Measurements from ENCODE around the gene KCNMB2. TPM values are rescaled to one million over a fixed set of nuclear protein-coding genes. Genes with fewer than 3 reads are reported as not detected.

KCNMB2 gene
- total and polyA plus RNA-seq, 3 donors from 2014 or later = 2.6 TPM; not detected in 2

GRCh38 chr3:178795349-178795748, 259.1 kb downstream of the KCNMB2 start:
- Histone ChIP-seq H3K4me3 (no peak overlapping the region), H3K9me3 (no peaks in the 10 kb centered on the region), H3K4me1 (no peaks in the 10 kb centered on the region), H3K27ac (no peak overlapping the region), H3K27me3 (no peaks in the 10 kb centered on the region), H3K36me3 (ENCODE audit: low read depth, missing control alignments) (no peaks in the 10 kb centered on the region)
- TF ChIP-seq CTCF (IDR thresholded peaks at IDR 0.05) (no peak), POLR2A (IDR thresholded peaks at IDR 0.05) (no peak)
- intact Hi-C loops (cut with DNase I; ENCODE audit: low total_unique reads) = no loop called here
- 71 to 74% methylated on average over 2 of the region's 2 CpGs for WGBS, 2 donors
- no peak for DNase-seq

- intact Hi-C loops (cut with DNase I; ENCODE audit: low total_unique reads) = no loop called here
- no peaks in the 10 kb centered on the region for H3K27me3 ChIP-seq
- no peak overlapping the region for H3K27ac ChIP-seq
- 81 to 86% methylated on average over 3 of the region's 3 CpGs for WGBS, 2 donors
- no peak for TF ChIP-seq CTCF (IDR thresholded peaks at IDR 0.05)
- TF ChIP-seq POLR2A (IDR thresholded peaks at IDR 0.05) = no peak
- H3K4me1 ChIP-seq = no peaks in the 10 kb centered on the region
- no peaks in the 10 kb centered on the region for H3K36me3 ChIP-seq (ENCODE audit: low read depth, missing control alignments)
- no peak overlapping the region for H3K4me3 ChIP-seq
- no peaks in the 10 kb centered on the region for H3K9me3 ChIP-seq
- no peak for DNase-seq
Measured at GRCh38 chr3:178802259-178802658, 266.0 kb downstream of the KCNMB2 start.

GRCh38 chr3:178802993-178803693, 266.9 kb downstream of the KCNMB2 start:
- Histone ChIP-seq H3K4me3 (no peak overlapping the region), H3K9me3 (no peaks in the 10 kb centered on the region), H3K36me3 (ENCODE audit: low read depth, missing control alignments) (no peaks in the 10 kb centered on the region), H3K4me1 (no peaks in the 10 kb centered on the region), H3K27ac (no peak overlapping the region), H3K27me3 (no peaks in the 10 kb centered on the region)
- intact Hi-C loops (cut with DNase I; ENCODE audit: low total_unique reads) = no loop called here
- no peak for TF ChIP-seq POLR2A (IDR thresholded peaks at IDR 0.05)
- no peak for TF ChIP-seq CTCF (IDR thresholded peaks at IDR 0.05)
- DNase-seq = no peak
- WGBS, 2 donors = 93 to 95% methylated on average over 3 of the region's 3 CpGs

- no peaks in the 10 kb centered on the region for H3K36me3 ChIP-seq (ENCODE audit: low read depth, missing control alignments)
- DNase-seq = no peak
- TF ChIP-seq CTCF (IDR thresholded peaks at IDR 0.05) = no peak
- H3K4me1 ChIP-seq = no peaks in the 10 kb centered on the region
- H3K27ac ChIP-seq = no peak overlapping the region
- H3K4me3 ChIP-seq = no peak overlapping the region
- no peaks in the 10 kb centered on the region for H3K9me3 ChIP-seq
- H3K27me3 ChIP-seq = no peaks in the 10 kb centered on the region
- intact Hi-C loops (cut with DNase I; ENCODE audit: low total_unique reads) = no loop called here
Measured at GRCh38 chr3:178804606-178805005, 268.4 kb downstream of the KCNMB2 start.

- no peak for TF ChIP-seq POLR2A (IDR thresholded peaks at IDR 0.05)
- TF ChIP-seq CTCF (IDR thresholded peaks at IDR 0.05) = no peak
- Histone ChIP-seq H3K27me3 (no peaks in the 10 kb centered on the region), H3K9me3 (no peaks in the 10 kb centered on the region), H3K27ac (no peak overlapping the region), H3K36me3 (ENCODE audit: low read depth, missing control alignments) (no peaks in the 10 kb centered on the region), H3K4me1 (no peaks in the 10 kb centered on the region), H3K4me3 (no peak overlapping the region)
- intact Hi-C loops (cut with DNase I; ENCODE audit: low total_unique reads) = no loop called here
- no peak for DNase-seq
- WGBS, 2 donors = 87 to 96% methylated on average over 7 of the region's 7 CpGs
Measured at GRCh38 chr3:178805741-178806140, 269.5 kb downstream of the KCNMB2 start.
